ENCODE data around the gene RABGAP1L. TPM values are rescaled to one million over a fixed set of nuclear protein-coding genes. Genes with fewer than 3 reads are reported as not detected.

Gene RABGAP1L
- total RNA-seq, 1 experiment from 2014 or later, result 76.9 TPM

DNA sequence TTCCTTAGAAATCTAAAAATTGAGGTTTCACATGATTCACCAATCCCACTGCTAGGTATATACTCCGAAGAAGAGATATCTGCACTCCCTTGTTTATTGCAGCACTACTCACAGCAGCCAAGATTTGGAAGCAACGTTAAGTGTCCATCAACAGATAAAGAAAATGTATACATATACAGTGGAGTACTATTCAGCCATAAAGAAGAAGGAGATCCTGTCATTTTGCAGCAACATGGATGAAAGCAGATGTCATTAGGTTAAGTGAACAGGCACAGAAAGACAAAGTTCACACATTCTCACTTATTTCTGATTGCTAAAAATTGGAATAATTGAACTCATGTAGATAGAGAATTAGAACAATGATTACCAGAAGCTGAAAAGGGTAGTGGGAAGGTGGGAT lies 56.4 kb downstream of the RABGAP1L start:
- DNase-seq (ENCODE audit: low spot score) (no peak), ATAC-seq (no peak)
- Mint-ChIP-seq H3K27ac (no peak overlapping the region), H3K4me1 (no peaks in the 10 kb centered on the region), H3K9me3 (peaks cover 22% of the 10 kb centered on the region), H3K36me3 (peaks cover 9% of the 10 kb centered on the region), H3K4me3 (no peak overlapping the region), H3K27me3 (ENCODE audit: low read depth) (no peaks in the 10 kb centered on the region)
- no peak for TF ChIP-seq PRRX2 (CRISPR knock-in tag; IDR thresholded peaks at IDR 0.05)
- TF ChIP-seq, protein P1, sequence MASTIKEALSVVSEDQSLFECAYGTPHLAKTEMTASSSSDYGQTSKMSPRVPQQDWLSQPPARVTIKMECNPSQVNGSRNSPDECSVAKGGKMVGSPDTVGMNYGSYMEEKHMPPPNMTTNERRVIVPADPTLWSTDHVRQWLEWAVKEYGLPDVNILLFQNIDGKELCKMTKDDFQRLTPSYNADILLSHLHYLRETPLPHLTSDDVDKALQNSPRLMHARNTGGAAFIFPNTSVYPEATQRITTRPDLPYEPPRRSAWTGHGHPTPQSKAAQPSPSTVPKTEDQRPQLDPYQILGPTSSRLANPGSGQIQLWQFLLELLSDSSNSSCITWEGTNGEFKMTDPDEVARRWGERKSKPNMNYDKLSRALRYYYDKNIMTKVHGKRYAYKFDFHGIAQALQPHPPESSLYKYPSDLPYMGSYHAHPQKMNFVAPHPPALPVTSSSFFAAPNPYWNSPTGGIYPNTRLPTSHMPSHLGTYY (CRISPR knock-in tag; IDR thresholded peaks at IDR 0.05), result no peak
- TF ChIP-seq, protein P2, sequence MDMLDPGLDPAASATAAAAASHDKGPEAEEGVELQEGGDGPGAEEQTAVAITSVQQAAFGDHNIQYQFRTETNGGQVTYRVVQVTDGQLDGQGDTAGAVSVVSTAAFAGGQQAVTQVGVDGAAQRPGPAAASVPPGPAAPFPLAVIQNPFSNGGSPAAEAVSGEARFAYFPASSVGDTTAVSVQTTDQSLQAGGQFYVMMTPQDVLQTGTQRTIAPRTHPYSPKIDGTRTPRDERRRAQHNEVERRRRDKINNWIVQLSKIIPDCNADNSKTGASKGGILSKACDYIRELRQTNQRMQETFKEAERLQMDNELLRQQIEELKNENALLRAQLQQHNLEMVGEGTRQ (CRISPR knock-in tag; IDR thresholded peaks at IDR 0.05), result no peak
- TF ChIP-seq, protein P3, sequence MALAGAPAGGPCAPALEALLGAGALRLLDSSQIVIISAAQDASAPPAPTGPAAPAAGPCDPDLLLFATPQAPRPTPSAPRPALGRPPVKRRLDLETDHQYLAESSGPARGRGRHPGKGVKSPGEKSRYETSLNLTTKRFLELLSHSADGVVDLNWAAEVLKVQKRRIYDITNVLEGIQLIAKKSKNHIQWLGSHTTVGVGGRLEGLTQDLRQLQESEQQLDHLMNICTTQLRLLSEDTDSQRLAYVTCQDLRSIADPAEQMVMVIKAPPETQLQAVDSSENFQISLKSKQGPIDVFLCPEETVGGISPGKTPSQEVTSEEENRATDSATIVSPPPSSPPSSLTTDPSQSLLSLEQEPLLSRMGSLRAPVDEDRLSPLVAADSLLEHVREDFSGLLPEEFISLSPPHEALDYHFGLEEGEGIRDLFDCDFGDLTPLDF (CRISPR knock-in tag; IDR thresholded peaks at IDR 0.05), result no peak
- no peak for TF ChIP-seq ZNF263 (CRISPR knock-in tag; IDR thresholded peaks at IDR 0.05; ENCODE audit: low read depth)
- no peak for TF ChIP-seq NR1H2 (CRISPR knock-in tag; IDR thresholded peaks at IDR 0.05)
- TF ChIP-seq, protein P4, sequence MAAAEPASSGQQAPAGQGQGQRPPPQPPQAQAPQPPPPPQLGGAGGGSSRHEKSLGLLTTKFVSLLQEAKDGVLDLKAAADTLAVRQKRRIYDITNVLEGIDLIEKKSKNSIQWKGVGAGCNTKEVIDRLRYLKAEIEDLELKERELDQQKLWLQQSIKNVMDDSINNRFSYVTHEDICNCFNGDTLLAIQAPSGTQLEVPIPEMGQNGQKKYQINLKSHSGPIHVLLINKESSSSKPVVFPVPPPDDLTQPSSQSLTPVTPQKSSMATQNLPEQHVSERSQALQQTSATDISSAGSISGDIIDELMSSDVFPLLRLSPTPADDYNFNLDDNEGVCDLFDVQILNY (CRISPR knock-in tag; IDR thresholded peaks at IDR 0.05), result no peak
- TF ChIP-seq SP1 (CRISPR knock-in tag; conservative IDR thresholded peaks at IDR 0.05), result no peak
- TF ChIP-seq SMAD3 (CRISPR knock-in tag; IDR thresholded peaks at IDR 0.05; ENCODE audit: borderline replicate concordance), result no peak
- no peak for TF ChIP-seq CREB1 (CRISPR knock-in tag; IDR thresholded peaks at IDR 0.05)
- TF ChIP-seq, protein P5, sequence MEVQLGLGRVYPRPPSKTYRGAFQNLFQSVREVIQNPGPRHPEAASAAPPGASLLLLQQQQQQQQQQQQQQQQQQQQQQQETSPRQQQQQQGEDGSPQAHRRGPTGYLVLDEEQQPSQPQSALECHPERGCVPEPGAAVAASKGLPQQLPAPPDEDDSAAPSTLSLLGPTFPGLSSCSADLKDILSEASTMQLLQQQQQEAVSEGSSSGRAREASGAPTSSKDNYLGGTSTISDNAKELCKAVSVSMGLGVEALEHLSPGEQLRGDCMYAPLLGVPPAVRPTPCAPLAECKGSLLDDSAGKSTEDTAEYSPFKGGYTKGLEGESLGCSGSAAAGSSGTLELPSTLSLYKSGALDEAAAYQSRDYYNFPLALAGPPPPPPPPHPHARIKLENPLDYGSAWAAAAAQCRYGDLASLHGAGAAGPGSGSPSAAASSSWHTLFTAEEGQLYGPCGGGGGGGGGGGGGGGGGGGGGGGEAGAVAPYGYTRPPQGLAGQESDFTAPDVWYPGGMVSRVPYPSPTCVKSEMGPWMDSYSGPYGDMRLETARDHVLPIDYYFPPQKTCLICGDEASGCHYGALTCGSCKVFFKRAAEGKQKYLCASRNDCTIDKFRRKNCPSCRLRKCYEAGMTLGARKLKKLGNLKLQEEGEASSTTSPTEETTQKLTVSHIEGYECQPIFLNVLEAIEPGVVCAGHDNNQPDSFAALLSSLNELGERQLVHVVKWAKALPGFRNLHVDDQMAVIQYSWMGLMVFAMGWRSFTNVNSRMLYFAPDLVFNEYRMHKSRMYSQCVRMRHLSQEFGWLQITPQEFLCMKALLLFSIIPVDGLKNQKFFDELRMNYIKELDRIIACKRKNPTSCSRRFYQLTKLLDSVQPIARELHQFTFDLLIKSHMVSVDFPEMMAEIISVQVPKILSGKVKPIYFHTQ (CRISPR knock-in tag; IDR thresholded peaks at IDR 0.05), result no peak
- TF ChIP-seq MXD4 (CRISPR knock-in tag; IDR thresholded peaks at IDR 0.05; ENCODE audit: borderline replicate concordance), result no peak
- TF ChIP-seq FOXK1 (CRISPR knock-in tag; IDR thresholded peaks at IDR 0.05), result no peak
- no peak for TF ChIP-seq EMX1 (CRISPR knock-in tag; IDR thresholded peaks at IDR 0.05)
- TF ChIP-seq FOXJ3 (CRISPR knock-in tag; IDR thresholded peaks at IDR 0.05; ENCODE audit: borderline replicate concordance), result no peak
- TF ChIP-seq, protein P6, sequence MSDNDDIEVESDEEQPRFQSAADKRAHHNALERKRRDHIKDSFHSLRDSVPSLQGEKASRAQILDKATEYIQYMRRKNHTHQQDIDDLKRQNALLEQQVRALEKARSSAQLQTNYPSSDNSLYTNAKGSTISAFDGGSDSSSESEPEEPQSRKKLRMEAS (CRISPR knock-in tag; IDR thresholded peaks at IDR 0.05), result no peak
- CTCF ChIA-PET, result no interaction called here
- POLR2A ChIA-PET, result no interaction called here

DNA sequence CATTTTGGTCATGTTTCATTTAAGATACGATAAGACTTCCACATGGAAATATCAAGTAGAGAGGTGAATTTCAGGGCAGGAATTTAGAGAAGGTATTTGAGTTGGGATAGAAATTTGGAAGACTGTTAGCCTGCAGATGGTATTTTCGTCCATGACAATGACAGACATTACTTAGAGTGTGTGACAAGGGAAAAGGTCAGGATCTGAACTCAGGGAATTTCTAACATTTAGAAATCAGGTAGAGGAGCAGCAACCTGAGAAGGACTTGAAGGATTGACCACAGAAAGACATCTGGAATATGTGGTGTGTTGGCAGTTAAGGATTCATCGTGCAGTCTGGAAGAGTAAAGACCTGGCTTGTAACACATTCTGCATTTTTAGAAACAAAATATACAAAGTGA lies 57.9 kb downstream of the RABGAP1L start:
- Mint-ChIP-seq H3K4me3 (no peak overlapping the region), H3K4me1 (no peaks in the 10 kb centered on the region), H3K9me3 (peaks cover 13% of the 10 kb centered on the region), H3K27me3 (ENCODE audit: low read depth) (no peaks in the 10 kb centered on the region), H3K36me3 (peaks cover 13% of the 10 kb centered on the region), H3K27ac (no peak overlapping the region)
- DNase-seq (ENCODE audit: low spot score) (no peak), ATAC-seq (peak; percentile 60)
- ChIA-PET POLR2A (interaction anchor here (0.7 kb wide), 1 partner anchor 195 kb away, joined by 3 read pairs; the partner anchor contains the start of gene RC3H1), CTCF (interaction anchor here (0.9 to 1.7 kb wide), 11 partner anchors 10 to 328 kb away, joined by 3 to 16 read pairs (median 5); partner anchors contain the start of gene RC3H1)
- TF ChIP-seq TEAD4 (CRISPR knock-in tag; IDR thresholded peaks at IDR 0.05) (no peak), ZNF317 (CRISPR knock-in tag; IDR thresholded peaks at IDR 0.05; ENCODE audit: borderline replicate concordance, low read depth) (no peak), GABPB1 (CRISPR knock-in tag; IDR thresholded peaks at IDR 0.05) (no peak), NFATC4 (CRISPR knock-in tag; IDR thresholded peaks at IDR 0.05) (no peak), MXD4 (CRISPR knock-in tag; IDR thresholded peaks at IDR 0.05; ENCODE audit: borderline replicate concordance) (no peak), EMX1 (CRISPR knock-in tag; IDR thresholded peaks at IDR 0.05) (no peak), CBFB (CRISPR knock-in tag; IDR thresholded peaks at IDR 0.05; ENCODE audit: low read depth) (no peak), HMGA2 (CRISPR knock-in tag; IDR thresholded peaks at IDR 0.05) (no peak), TCF7 (CRISPR knock-in tag; IDR thresholded peaks at IDR 0.05; ENCODE audit: low read depth) (no peak), OVOL2 (CRISPR knock-in tag; IDR thresholded peaks at IDR 0.05; ENCODE audit: borderline replicate concordance) (no peak)
- TF ChIP-seq, protein P7, sequence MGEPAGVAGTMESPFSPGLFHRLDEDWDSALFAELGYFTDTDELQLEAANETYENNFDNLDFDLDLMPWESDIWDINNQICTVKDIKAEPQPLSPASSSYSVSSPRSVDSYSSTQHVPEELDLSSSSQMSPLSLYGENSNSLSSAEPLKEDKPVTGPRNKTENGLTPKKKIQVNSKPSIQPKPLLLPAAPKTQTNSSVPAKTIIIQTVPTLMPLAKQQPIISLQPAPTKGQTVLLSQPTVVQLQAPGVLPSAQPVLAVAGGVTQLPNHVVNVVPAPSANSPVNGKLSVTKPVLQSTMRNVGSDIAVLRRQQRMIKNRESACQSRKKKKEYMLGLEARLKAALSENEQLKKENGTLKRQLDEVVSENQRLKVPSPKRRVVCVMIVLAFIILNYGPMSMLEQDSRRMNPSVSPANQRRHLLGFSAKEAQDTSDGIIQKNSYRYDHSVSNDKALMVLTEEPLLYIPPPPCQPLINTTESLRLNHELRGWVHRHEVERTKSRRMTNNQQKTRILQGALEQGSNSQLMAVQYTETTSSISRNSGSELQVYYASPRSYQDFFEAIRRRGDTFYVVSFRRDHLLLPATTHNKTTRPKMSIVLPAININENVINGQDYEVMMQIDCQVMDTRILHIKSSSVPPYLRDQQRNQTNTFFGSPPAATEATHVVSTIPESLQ (CRISPR knock-in tag; IDR thresholded peaks at IDR 0.05), result no peak
- TF ChIP-seq, protein P8, sequence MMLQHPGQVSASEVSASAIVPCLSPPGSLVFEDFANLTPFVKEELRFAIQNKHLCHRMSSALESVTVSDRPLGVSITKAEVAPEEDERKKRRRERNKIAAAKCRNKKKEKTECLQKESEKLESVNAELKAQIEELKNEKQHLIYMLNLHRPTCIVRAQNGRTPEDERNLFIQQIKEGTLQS (CRISPR knock-in tag; conservative IDR thresholded peaks at IDR 0.05), result no peak
- TF ChIP-seq, protein P1 (CRISPR knock-in tag; IDR thresholded peaks at IDR 0.05), result no peak
